HG02763 (cell line): ENCODE results near the gene KRTAP16-1.
"Not testable (repeated sequence)": the region's sequence is repeated elsewhere in the genome, so short reads cannot be mapped to it uniquely, and the experiment has no call there.

Source experiments
- ATAC-seq: cut with Tn5 transposase; IDR thresholded peaks from one replicate; pipeline ENCODE4 v1.9.1; 2021; ENCODE audit warnings: mild to moderate bottlenecking, moderate library complexity; ENCODE audit not compliant: unreplicated experiment

The KRTAP16-1 gene

GRCh38 chr17:41302981-41303380, 6.1 kb downstream of the KRTAP16-1 start:
- ATAC-seq: no peak

GRCh38 chr17:41301916-41302901, 6.9 kb downstream of the KRTAP16-1 start, which contains the start of gene KRTAP29-1:
Gene KRTAP29-1, minus strand, starts transcription at chr17:41302851. Its CDS starts 0 bp downstream, at chr17:41302851.
- no peak for ATAC-seq

GRCh38 chr17:41301204-41301790, 7.8 kb downstream of the KRTAP16-1 start:
- ATAC-seq: no peak

GRCh38 chr17:41298458-41299135, 10.5 kb downstream of the KRTAP16-1 start:
- no peak for ATAC-seq

GRCh38 chr17:41296846-41297245, 12.3 kb downstream of the KRTAP16-1 start:
- no peak for ATAC-seq

GRCh38 chr17:41294016-41294415, 15.1 kb downstream of the KRTAP16-1 start:
- no peak for ATAC-seq

- ATAC-seq: no peak
Measured at GRCh38 chr17:41287050-41287449, 22.1 kb downstream of the KRTAP16-1 start.

- ATAC-seq: no peak
Measured at GRCh38 chr17:41284546-41284945, 24.6 kb downstream of the KRTAP16-1 start.

GRCh38 chr17:41284043-41284442, 25.1 kb downstream of the KRTAP16-1 start:
- ATAC-seq: no peak

GRCh38 chr17:41278176-41278955, 30.7 kb downstream of the KRTAP16-1 start:
- ATAC-seq: no peak

- not testable (repeated sequence) for ATAC-seq
Measured at GRCh38 chr17:41275648-41276190, 33.4 kb downstream of the KRTAP16-1 start, which contains the start of gene KRTAP9-7. Gene KRTAP9-7, plus strand, starts transcription at chr17:41275698. Its CDS starts 0 bp downstream, at chr17:41275698.

GRCh38 chr17:41271858-41272257, 37.3 kb downstream of the KRTAP16-1 start:
- ATAC-seq: no peak

GRCh38 chr17:41271323-41271722, 37.8 kb downstream of the KRTAP16-1 start:
- ATAC-seq: not testable (repeated sequence)

GRCh38 chr17:41267711-41268110, 41.4 kb downstream of the KRTAP16-1 start:
- no peak for ATAC-seq

- ATAC-seq: no peak
Measured at GRCh38 chr17:41265078-41265477, 44.0 kb downstream of the KRTAP16-1 start, which contains the start of gene KRTAP9-6. Gene KRTAP9-6, plus strand, starts transcription at chr17:41265378. Its CDS starts 0 bp downstream, at chr17:41265378.

- no peak for ATAC-seq
Measured at GRCh38 chr17:41264599-41264998, 44.5 kb downstream of the KRTAP16-1 start.

- no peak for ATAC-seq
Measured at GRCh38 chr17:41263212-41263611, 45.9 kb downstream of the KRTAP16-1 start.

- no peak for ATAC-seq
Measured at GRCh38 chr17:41258406-41258805, 50.7 kb downstream of the KRTAP16-1 start.
